GM21723 (cell line): ENCODE measurements around the gene THTPA.
A peak's percentile ranks its signal among the peaks of the same experiment; 100 is the strongest.
"Not testable (repeated sequence)": the region's sequence is repeated elsewhere in the genome, so short reads cannot be mapped to it uniquely, and the experiment has no call there.

Experiments used
- ATAC-seq: cut with Tn5 transposase; IDR thresholded peaks from one replicate; pipeline ENCODE4 v1.9.1; 2021; ENCODE audit warnings: mild to moderate bottlenecking, moderate library complexity; ENCODE audit not compliant: unreplicated experiment

THTPA gene

DNA sequence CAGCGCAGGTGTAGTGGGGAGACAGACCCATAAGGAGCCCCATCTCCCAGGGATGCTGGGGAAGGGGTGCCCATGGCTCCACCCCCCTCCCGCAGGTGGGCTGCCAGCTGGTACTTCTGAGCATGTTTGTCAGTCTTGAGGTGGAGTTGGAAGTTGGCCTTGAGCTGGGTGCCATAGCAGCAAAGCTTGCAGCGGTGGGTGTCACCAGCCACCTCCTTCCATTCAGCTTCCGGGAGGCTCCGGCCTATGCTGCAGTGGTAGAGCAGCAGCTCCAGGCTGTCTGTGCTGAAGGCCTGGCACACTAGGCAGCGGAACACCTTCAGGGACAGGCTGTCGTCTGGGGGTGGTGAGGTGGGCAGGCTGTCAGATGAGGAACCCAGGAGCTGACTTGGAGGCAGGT lies 23.4 kb upstream of the THTPA start:
- ATAC-seq = no peak

DNA sequence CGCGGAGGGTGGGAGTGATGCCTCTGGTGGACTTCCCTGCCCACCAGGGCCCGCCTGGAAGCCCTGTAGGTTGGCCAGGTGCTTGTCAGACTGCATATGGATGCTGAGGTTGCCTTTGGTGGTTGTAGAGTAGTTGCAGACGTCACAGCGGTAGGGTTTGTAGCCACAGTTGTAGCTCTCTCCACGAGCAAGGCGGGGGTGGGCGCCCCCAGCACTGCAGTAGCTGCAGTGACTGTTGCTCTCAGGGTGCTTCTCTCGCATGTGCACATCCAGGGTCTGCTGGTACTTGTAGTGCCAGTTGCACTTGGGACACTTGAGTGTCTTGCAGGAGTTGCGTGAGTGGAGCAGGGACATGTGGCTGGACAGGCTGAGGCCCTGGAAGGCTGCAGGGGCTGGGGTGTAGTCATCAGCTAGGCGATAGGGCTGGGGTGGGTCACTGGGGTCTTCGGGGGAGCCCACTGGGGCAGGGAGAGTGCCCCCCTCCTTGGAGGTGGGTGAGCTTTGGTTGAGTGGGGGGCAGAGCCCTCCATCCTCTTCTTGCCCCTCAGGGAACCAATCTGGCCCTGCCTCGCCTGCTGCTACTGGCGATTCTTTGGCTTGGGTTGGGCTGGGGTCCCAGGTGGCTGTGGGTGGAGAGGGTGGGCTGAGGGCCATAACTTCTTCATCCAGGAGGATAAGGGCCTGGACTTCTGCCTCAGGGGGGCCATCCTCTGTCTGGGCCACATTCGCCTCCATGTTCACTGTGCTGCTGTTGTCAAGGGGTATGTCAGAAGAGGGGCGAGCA lies 22.2 kb upstream of the THTPA start:
- no peak for ATAC-seq

DNA sequence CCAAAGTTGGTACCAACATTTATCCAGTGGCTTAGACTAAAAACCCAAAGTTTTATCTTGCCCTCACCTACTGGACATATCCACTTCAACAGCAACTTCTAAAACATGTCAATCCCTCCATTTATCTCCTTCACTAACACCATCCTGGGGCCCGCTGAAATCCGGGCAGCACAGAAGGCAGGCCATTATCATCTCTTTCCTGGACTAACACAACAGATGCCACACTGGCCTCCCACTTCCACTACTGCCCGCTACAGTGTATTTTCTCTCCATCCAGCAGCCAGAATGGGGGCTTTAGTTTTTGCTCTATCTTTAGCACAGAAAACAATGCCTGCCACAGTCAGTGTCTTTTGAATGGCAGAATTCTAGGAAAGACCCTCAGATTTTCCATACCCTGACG lies 20.1 kb upstream of the THTPA start:
- ATAC-seq = no peak

DNA sequence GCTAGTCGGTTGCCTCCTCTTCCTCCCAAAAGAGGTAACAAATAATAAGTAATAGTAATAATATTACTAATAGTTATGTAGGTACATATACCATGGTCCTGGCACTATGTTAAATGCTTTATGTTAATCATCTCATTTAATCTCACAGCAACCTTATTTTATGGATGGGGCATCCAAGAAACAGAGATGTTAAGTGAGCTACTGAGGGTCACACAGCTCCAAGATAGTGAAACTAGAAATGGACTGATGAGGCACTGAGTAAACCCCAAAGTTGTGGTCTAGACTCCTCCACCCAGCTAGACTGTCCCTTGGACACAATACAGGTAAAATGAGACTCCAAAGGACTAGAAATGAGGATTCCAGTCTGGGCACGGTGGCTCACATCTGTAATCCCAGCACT lies 19.6 kb upstream of the THTPA start:
- ATAC-seq = no peak

DNA sequence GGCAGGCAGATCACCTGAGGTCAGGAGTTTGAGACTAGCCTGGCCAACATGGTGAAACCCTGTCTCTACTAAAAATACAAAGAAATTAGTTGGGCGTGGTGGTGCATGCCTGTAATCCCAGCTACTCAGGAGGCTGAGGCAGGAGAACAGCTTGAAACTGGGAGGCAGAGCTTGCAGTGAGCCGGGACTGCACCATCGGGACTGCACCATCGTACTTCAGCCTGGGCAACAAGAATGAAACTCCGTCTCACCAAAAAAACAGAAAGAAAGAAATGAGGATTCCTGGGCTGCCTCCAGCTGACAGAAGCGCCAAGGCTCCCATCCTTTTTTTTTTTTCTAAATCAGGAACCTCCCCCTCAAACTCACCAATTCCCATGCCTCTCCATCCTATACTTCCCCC lies 19.2 kb upstream of the THTPA start:
- not testable (repeated sequence) for ATAC-seq

DNA sequence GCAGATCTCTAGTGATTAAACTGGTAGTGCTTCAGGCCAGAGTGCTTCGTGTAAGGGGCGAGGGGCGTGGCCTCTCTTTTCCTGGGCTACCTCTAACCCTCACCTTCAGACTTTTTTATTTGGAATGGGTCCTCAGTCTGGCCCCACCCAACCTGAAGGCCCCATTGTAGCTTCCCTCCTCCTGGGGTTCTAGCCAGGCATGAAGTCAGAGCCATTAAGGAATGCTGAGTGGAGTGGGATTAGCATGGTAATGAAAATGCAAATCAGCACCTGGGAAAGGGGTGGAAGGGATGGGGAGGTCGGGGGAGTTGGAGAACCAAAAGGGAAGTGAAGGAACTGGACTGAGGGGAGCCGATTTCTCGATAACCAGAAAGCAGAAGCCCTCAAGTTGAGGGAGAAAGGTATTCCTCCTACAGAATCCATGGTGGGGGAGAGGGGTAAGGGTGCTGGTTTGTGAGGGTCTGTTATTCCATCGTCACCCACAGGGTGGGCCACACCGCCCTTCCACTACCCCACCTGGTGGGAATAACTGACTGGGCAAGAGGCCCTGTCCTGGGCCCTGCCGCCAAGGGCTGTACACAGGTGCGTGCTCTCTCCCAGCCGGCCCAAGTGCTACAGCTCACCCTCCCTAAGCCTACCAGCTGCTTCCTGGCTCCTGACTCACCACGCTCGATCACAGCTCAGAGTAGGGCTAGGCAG lies 18.6 kb upstream of the THTPA start:
- no peak for ATAC-seq

DNA sequence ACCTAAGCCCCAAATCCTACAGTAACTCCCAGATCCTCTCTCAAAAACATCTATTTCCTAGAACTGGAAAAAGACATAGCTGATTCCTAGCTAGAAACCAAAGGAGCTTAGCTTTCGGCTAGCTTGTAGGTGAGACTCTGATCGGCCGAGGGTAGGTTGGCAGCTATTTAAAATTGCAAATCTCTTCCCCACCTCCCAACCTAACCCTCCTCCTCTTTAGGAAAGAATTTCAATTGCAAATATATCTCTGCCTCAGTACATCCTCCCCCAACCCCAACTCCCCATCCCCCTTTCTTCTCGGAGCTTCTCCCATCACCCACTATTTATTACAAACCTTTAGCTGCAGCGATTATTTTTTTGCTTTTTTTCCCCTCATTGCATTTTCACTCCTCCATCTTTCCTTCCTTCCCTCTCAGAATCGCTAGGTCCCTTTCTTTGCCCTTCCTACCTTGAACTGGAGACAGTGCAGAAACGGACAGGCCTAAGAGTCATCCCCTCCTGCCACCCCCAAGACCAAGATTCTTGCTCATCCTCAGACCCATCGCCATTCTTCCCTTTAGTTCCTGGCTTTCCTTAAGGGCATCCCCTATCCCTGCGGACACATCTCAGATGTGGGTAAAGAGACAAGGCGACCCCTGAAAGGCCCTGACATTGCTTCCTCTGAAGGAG lies 17.9 kb upstream of the THTPA start:
- ATAC-seq = no peak

DNA sequence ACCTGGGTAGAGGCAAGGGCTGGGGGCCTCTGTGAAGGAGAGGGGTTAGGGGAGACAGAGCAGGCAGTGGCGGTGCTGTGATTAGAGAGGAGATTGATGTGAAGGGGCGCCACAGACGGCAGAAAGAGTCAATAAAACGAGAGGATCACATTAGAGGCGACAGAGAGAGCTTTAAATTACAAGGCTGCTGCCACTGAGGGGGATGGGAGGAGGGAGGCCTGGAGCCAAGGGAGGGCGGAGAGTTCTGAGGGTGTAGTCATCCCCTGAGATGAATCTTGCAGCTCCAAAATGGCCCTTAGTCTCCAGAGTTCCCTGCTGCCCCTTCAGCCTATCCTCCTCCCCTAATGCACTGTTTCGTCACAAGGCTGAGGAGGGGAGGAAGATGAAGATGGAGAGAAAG lies 17.3 kb upstream of the THTPA start:
- ATAC-seq = no peak

DNA sequence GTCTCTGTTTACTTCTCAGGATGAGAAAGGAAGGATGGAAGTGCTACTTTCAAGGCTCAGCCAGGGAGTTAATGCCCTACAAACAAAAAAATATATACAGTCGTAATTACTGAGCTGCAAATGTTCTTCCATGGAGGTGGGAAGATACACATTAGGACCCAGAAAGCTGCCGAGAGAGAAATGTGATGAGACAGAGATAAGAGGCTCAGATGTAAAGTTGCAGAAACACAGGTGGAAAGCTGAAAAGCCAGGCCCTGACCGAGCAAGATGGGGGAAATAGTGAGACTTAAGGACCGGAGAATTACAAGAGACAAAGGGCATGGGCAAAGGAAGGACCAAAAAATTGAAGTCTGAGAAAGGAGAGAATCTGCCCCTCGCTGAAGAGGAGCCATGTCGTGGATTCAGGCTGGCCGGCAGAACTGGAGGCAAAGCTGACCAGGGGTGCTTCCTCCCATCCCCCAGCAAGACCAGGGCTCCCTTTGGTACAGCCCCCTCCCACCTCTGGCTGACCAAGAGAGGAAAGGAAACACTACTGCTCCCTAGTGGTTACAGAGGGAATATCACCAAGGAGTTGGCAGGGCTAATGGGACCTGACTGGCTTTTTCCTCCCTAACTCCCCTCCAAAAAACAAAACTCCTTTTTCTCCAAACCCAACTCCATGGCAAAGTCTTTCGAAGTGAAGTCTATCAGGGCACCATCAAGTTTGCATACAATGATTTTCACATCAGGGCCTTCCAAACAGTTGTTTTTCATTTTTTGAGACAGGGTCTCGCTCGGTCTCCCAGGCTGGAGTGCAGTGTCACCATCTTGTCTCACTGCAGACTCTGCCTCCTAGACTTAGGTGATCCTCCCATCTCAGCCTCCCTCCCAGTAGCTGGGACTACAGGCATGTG lies 16.6 kb upstream of the THTPA start:
- peak; percentile 67 for ATAC-seq

DNA sequence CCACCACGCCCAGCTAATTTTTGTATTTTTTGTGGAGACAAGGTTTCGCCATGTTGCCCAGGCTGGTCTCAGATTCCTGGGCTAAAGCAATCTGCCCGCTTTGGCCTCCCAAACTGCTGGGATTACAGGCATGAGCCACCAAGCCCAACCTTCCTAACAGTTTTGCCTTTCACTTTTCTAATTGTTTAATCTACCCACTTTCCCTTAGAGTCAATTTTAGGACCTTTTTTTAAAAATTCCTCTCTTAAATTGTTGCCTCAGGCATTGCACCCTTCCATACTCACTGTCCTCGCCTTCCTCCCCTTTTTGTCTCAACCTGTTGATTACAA lies 16.0 kb upstream of the THTPA start:
- ATAC-seq = no peak

DNA sequence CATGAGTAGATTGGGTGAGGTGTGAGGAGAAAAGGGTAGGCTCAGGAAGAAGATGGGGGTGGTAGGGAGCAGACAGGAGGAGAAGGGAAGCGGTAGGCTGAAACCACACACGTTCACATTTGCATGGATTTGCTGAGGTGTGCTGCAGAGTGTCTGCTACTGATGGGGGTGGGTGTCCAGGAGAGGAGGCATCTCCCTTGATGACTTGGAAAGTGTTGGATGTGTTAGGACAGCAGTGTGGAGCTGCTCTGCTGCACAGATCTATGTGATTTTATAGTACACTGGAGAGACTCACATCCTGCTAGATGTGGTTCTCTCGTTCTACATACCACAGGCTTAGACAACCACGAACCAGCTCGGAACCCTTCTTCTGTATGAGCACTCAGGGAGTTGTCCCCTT lies 13.8 kb upstream of the THTPA start:
- ATAC-seq = no peak

DNA sequence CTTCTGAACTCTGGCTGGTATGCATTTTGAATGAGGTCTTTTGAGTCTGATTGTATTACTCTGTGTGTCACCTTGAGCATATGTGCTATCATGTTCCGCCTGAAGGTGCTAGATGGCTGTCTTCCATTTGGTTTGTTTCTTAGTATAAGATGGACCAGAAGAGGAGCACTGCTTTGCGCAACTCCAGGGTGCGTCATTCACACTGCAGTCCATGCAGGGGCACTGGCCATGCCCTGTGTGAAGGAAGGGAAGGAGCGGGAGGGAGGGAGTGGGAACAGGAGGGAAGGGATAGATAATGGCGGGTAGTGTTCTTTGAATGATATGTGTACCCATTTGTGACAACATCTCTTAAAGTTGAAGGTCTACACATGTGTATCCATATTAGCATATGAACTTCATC lies 12.7 kb upstream of the THTPA start:
- no peak for ATAC-seq

DNA sequence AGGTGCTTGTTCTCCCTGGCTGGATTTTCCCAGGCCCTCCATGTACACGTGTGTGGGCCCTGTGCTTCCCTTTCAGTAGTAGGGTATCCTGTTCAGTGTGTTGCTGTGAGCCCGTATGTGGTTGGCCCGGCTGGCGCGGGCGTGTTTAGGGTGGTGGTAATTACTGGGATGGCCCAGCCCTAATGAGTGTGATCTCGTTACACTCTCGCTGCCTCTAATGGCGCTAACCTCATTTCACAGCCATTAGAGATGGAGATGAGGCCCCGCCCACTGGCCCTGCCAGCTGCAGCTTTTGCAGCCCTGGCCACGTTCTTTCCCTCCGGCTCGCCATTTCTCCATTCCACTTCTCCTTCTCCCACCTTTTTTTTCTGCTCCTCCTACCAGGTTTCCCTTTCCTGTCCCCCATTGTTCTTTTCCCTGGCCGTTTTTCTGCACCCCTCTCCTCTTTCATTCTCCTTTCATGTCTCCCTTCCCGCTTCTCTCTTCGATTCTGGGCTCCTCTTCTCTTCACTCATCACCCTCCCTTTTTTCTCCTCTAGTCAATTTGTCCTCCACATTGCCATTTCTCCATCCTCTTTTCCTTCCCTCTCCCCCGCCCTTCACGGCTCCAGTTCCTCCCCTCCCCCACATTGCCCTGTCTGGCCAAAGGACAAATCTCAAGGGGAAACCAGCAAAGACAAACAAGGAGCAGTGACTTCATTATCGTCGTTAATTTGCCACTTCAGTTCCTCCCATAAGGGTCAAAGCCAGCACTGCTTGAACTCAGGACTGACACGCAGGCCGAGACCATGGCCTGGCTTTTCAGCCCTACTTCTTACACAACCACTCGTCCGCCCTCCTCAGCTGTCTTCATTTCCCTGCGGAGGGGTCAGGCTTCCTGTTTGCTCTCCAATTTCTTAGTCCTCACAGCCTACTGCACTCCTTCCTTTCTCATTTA lies 11.3 kb upstream of the THTPA start:
- no peak for ATAC-seq

DNA sequence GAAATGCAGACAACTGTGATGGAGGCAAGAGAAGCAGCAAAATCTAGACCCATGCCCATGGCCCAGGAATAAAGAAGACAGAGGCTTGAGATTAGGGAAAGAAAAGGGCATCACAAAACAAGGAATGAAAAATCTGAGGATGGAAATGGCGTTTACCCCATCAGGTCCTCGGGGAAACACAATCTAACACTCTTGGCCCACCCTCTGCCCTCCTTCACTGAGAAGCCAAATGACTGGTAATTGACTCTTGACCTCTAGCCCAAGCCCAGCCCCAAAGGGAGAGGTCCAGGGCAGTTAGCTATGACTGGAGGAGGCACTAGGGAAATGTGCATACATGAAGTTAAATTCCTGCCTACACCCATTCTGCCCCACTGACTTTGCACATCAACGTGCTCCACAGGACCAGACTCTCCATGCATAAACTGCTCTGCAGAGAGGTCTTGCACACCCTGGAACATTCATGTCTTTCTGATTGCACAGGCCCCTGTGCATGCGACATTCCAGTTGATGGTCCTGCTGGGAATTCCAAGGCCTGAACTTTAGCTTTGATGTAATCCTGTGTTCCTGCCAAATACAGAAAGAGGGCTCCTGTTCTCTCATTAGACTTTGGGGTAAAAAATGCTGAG lies 10.2 kb upstream of the THTPA start:
- ATAC-seq = no peak

DNA sequence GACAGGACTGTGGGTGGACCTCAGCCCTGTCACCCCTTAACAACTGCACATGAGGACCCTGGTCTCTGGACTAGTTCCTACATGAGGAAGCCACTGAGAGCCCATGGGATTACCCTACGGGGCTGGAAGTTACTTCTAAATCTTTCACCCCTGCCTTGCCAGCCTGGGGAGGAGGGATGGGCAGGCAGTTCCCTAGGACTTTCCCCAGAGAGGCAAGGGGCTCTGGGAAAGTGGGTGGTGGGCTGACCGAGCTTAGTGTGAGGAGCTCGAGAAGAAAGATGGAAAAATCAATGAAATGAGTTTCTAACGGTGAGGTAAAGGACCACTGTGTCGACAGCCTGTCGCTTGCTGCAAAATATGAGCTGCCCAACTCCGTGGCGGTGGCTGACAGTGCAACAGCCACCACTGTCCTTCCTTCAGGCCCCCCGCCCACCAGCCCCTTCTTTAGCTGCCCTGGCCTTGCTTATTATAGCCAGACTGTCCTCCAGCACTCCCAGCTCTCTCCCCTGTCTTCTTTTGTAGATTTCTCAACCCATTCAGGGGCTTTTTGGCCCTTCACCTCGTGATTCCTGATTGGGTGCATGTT lies 9.5 kb upstream of the THTPA start:
- no peak for ATAC-seq

DNA sequence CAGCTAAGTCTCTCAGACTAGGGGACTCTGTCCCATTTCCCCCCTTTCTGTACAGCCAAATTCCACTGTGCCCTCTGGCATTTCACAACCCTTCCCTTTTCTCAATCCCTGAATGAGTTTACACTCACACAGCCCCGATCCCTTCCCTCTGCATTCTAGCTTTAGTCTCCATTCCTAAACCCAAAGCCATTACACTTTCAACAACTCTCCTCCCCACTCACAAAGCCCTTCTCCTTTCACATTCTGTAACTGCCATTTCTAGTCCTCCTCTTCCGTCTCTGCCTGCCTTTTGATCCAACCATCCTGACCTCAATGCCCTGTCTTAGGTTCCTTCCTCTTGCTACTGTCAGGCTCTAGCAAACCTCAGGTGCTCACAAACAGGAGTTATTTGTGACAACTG lies 8.1 kb upstream of the THTPA start:
- ATAC-seq = no peak

DNA sequence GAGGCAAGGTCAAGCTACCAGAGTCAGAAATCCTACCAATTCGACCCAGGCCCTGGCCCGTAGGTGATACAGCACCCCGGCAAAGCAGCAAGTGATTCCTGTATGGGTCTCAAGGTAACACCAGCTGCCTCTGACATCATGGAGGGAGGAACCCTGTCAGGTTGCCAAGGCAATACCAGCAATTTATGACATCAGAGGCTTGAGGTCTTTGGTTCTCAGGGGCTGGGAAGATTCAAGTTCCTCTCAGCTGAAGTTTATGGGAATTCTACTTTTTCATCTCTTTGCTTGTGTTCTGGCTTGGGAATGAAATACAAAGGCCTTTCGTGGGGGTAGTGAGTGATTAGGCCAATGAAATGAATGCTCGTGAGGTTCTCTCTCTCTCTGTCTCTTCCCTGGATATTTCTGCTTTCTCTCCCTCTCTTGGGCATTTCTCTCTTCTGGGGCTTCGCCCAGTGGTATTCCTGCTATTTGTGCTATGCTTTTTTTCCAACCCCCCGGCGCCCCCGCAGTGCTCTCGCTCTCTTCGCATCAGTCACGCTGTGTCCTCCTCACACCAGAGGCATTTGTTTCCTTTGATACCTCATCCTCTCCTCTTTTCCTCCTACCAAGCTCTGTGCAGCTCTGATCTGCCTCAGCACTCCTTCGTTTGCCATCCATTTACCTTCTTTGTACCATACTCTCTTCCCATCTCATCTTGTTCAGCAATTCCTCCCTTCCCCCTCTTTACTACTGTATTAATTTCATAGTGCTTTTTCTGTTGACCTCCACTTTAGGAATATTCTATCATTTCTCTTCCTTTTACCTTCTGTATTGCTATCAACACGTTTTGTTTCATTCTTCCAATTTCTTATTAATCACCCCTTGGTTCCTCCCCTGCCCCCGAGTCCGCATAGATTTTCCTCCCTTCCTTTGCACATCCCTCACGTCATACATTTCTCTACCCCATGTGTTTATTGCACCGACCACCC lies 7.4 kb upstream of the THTPA start:
- no peak for ATAC-seq

DNA sequence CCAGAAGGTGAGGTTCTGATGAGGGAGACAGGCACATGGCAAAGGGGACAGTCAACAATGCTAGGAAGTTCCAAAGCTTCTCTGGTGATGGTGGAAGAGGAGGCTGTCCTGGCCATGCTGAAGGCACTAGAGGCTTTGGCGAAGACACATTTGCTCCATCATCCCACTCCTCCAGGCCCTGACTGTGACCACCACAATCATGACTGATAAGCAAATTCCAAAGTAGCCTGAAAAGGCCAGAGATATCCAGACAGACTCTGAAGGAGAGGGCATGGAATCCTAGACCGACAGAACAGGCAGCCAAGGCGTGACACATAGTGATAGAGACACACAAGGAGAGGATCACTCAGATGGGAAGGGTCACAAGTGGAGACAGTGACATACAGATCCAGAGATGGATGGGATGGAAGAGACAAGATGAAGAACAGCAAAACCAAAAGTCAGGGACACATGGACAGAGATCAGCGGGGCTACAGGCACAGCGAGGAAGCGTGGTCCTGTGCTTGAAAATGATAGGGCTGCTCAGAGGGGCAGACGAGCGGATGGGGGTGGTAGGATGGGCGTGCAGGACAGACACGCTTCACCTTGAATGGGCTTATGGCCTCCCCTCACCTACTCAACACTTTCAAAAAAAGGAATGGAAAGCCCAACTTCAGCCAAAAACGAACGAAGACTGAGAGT lies 5.8 kb upstream of the THTPA start:
- ATAC-seq = no peak
